Activated CD4-positive, alpha-beta T cell treated with anti-CD3 and anti-CD28 coated beads, Interleukin-2, amount 50 U/mL, for 48 hours (primary cell): ENCODE results near the gene HTR7.
"Not testable (repeated sequence)": the region's sequence is repeated elsewhere in the genome, so short reads cannot be mapped to it uniquely, and the experiment has no call there.

Experiments used
- DNase-seq, 2 experiments: peaks; one replicate each; pipeline ENCODE4 v3.0.0-alpha.2; 2020

HTR7 gene

DNA sequence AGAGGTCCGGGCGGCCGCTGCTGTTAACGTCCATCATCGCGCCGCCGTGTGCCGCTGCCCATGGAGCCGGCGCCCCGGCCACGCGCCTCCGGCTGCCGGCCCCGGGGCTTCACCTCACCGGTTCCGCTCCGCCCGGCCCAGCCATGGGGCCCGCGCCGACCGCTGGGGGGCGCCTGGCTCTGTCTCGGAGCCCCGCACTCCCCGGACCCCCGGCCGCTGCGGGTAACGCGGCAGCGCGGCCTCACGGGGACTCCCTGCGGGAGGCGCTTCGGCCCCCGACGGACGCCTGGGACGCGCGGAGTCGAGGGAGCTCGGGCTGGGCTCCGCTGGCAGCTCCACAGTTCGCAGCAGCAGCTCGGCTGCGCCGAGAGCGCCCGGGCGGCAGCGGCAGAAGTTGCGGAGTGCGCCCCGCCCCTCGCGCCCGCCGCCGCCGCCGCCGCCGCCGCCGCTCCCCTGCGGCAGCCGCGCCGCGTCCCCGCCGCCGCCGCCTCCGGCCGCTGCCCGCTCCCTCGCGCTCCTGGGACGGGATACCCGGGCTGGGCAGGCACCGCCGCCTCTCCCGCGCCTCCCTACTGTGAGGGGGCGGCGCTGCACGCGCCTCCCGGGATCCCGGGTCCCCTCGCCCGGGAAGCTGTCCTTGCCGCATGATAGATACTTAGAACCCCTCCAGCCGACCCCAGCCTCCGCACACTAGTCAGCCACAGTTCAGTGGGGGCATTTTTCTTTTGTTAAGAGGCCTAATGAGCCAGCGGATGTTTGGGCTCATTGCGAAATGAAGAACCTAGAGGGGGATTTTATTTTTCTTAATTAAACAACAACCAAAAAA lies at the start of gene HTR7:
Gene HTR7, minus strand, starts transcription at position 405 of the 826 bp plus-strand sequence. Its CDS starts 368 bp downstream, at position 37.
- peak; percentile 54 to 63 for DNase-seq

DNA sequence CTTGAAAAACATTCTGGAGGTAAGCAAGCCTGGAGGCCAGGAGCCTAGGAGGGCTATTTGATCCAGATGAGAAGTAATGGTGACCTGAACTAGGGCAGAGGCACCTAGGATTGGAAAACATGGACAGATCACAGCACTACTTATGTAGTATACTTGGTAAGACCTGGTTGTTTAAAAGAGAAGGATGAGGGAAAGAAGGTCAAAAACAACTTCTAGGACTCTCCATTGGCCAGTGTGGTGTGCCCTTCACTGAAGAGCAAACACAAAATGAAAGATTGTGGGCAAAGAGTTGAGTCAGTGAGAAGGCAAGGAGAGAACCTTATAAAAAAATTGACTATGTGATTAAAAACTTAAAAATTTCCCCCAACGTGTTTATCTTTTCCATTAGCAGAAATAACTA lies 48.8 kb upstream of the HTR7 start:
- DNase-seq = no peak

DNA sequence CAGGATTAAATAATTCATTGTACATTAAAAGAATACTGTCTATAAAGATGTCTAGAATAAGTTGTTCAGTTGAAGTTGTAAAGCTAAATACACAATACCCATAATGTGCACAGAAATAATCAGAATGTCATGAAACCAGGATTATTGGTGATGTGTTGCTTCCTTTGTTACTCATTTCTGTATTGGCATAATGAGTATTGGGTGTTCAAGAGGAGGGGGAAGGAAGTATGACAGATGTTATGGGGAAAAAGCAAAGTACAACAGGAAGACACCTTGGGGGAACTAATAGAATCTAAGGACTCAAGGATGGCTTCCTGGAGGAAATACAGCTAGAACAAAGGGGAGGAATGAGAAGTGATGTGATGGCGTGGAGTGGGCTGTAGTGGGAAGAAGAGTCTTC lies 48.1 kb upstream of the HTR7 start:
- no peak for DNase-seq

DNA sequence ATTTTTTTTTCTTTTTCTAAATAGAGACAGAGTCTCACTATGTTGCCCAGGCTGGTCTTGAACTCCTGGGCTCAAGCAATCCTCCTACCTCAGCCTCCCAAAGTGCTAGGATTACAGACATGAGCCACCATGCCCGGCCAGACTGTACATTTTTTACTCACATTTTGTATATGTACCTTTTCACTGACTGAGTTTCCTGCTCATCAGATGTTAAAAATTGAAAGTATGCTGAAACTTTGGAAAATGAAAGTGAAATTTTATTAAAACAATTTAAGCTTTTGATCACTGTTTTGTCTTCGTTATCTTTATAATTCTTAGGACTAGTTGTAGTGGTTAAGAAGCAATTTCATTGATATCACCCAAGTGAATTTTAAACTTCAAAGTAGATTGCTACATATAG lies 39.1 kb upstream of the HTR7 start:
- not testable (repeated sequence) for DNase-seq

DNA sequence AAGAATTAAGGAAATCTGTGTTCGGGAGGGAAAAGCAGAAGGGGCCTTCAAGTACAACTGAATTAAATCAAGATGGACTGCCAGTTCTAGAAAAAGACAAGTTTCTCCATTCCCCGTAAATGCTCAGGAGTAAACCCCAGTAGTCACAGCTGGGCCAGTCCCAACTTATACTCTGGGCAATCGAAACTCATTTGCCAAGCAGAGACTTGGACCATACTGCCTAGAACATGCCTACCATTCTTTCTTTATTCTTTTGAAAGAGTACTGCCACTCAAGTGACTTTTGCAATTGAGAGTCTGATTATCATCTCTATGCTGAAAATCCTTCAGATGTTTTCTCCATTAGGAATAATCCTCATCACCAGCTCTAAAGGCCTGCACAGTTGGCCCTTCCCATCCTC lies 35.4 kb upstream of the HTR7 start:
- DNase-seq = no peak

DNA sequence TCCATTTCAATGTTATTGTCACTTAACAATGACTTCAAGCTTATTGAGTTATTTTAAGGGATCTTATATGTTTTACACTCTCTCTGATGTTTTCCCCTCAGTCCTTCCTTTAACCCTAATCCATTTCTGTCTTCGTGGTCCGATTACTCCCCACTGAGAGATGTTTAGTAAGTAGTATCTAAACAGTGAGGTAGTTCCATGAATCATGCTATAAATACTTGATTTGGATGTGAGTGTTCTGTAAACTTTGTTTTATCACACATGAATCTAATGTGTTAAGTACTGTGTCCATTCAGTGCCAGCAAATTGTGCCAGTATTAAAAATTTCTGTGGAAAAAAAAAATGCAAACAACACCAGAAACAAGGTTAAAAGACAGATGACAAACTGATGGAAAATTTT lies 32.5 kb upstream of the HTR7 start:
- no peak for DNase-seq

DNA sequence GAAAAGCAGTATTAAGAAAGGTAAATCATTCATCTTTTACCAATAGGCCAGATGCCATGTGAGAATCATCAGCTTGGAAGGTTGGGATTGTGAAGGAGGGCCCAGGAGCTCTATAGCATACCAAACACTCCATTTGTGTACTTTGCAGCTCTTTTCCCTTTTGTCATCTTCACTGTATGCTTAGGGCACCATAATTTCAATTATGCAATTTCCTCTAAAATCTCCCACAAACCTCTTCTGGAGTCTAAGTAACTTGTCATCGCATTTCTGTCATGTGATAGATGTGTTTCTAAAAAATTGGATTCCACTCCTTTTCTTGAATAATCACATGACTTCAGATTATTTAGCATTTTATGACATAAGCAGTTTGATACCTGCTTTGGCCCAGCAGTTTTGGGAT lies 31.8 kb upstream of the HTR7 start:
- DNase-seq = no peak

DNA sequence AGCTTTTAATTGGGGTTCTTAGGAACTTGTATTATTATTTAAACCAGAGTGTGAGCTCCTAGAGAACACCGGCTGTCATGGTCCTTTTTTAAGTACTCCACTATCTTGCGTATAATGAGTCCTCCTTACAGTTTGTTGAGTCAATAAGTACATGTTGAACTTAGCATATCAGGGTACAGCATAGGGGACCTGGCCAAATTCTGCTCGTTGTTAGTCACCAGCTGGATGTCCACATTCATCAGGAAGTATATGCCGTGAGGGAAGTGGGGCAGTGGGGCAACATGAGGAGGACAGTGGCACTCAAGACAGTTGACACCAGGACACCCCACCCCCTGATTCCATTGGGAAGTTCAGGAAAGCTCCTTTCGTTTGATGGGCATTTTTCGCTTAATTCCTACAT lies 30.5 kb upstream of the HTR7 start:
- no peak for DNase-seq

DNA sequence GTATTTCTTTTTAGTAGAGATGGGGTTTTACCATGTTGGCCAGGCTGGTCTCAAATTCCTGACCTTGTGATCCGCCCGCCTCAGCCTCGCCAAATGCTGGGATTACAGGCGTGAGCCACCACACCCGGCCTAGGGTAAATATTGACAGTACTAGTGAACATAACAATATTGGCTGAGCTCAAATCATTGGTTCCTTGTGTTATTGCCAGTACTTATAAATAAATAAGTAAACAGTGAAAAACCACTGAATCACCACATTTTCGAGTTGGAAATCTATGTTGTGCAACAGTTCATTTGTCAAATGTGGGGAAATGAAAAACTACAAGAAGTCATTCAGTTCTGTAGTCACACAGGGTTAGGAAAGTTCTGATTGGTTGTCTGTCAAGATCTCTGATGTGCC lies 29.7 kb upstream of the HTR7 start:
- DNase-seq = no peak

DNA sequence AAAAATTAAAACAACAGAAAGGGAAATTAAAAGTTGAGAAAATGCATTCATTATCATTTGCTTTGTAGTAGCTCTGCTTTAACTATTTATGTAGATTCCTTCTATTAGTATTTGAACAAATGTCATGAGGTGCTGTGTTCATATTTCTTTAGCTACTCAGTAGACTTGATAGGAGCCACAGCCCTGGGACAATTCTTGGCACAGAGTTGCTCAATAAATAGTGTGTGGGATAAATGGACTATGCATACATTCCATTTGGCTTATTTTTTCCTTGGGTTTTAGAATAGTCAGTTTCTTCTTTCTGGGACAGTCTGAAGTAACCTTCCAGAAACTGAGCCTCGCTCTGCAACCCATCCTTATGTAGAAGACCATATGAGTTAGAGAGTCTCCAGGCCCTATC lies 27.3 kb upstream of the HTR7 start:
- no peak for DNase-seq

DNA sequence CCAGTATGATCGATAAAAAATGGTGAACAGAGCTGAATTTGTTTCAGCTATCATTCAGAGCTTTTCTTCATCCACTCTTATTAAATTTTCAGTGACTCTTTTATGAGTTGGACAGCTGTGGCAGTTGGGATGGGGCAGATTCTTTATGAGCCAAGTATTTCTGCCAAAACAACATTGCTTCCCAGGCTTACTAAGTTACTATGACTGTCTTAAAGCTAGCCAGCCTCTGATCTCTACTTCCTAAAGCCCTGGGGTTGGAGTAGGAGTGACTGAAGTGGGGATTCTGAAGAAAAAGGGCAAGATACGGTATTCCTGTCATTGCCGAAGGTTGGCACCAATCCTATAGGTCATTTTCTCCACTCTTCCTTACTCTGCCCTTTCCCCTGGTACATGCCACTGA lies 26.6 kb upstream of the HTR7 start:
- DNase-seq = no peak

DNA sequence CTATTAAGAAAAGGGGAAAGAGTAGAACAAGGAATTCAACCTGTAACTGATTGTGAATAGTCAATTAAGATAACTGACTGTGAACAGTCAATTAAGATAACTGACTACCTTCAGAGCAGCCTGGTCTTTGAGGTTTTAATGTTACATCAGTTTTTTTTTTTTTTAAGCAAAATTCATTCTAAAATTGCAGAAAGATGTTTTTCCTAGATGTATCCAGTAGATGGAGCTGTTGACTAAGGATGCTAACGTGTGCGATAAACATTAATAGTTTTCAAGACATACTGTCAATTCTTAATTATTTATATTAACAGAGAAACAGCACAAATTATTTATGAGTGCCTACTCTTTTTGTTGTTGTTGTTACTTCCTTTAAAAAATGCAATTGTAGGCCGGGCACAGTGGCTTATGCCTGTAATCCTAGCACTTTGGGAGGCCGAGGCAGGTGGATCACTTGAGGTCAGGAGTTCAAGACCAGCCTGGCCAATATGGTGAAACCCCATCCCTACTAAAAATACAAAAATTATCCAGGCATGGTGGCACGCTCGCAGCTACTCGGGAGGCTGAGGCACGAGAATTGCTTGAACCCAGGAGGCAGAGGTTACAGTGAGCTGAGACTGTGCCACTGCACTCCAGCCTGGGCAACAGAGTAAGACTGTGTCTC lies 22.4 kb upstream of the HTR7 start:
- DNase-seq = not testable (repeated sequence)

DNA sequence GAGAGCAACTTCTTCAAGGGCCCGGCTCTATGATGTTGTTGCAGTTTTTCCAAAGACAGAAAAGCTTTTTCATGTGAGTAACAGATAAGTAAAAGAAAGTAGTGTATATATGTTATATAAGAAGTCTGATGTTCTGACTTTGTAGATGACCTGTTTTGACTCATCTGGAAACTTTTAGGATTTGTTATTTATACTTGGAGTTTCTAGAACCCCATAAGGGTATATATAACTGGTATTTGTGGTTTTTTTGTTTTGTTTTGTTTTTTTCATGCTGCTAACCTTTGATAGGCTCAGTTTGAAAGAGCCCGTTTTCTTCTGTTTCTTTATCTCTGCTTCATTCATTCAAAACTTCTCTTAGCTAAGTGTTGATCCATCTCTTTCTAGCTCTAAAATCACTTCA lies 21.2 kb upstream of the HTR7 start:
- no peak for DNase-seq

DNA sequence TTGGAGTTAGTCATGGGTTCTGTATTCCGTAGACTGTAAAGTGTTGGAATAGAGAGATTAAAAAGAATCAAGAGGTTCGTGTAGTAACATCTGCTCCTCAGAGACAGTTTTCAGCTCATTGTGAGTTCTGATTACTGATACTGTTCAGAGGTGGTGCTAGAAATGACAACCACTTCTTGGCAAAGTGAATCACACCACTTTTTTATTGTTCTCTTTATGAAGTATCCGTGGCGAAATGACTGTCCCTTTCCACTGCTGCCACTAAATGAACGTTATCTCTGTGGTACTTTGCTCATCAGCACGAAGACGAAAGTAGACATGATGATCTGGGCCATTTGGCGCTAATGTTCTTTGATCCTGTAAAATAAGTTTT lies 14.8 kb upstream of the HTR7 start:
- DNase-seq = peak; percentile 20 to 42

DNA sequence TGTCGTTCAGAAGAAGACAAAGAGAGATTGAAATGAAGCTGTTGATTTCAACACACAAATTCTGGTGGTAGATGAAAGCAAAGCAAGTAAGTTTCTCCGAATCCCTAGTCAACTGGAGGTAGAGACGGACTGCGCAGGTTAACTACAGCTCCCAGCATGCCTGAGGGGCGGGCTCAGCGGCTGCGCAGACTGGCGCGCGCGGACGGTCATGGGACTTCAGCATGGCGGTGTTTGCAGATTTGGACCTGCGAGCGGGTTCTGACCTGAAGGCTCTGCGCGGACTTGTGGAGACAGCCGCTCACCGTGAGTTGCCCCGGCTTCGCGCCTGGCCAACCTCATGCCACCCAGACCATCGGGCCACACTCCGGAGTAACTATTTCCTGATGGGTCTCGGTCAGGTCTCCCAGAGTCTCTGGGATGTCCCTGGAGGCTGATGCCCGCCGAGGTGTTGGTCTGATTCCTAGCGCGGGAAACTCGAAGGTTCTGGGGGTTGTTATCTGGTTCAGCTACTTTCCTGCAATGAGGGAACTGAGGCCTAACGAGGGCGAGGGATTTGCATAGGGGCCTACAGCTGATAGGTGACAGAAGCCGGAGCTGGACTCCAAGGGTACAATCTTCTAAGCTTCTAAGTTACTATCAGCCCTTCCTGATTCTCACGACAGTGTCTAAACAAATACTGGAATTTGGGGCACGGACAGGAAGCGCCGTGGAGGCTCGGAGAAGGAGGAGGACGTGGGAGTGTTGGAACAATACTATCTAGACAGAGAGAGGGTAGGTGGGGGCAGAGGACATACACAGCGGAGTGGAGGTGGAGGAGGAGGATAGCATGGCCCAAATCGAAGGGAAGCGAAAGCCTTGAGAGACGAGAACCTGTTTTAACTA lies 14.2 kb upstream of the HTR7 start, which contains the start of gene RPP30:
Gene RPP30, plus strand, starts transcription at position 209 of the 882 bp plus-strand sequence. Its CDS starts 13 bp downstream, at position 222.
- peak; percentile 87 to 89 for DNase-seq

DNA sequence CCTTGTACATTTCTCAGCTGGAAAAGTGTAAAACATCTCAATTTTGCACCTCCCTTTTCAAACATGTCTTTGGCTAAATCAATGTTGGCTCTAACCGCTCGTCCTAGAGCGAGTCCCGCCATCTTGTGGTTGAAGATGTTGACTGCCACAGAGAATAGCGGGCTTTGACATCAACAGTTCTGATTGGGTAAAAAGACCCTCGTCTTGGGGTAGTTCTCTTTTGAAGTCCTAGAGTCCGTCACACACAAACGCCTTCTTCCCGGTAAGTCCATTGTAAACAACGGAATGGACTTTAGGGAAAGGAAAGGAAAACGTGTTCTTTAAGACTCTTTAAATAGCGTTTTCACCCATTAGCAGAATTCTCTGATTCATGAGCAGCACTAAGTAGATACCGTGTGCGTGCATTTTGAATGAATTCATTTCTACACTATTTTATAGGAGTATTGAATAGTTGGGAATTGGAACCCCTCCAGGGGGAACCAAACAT lies 13.5 kb upstream of the HTR7 start:
- DNase-seq = peak; percentile 33 to 49

DNA sequence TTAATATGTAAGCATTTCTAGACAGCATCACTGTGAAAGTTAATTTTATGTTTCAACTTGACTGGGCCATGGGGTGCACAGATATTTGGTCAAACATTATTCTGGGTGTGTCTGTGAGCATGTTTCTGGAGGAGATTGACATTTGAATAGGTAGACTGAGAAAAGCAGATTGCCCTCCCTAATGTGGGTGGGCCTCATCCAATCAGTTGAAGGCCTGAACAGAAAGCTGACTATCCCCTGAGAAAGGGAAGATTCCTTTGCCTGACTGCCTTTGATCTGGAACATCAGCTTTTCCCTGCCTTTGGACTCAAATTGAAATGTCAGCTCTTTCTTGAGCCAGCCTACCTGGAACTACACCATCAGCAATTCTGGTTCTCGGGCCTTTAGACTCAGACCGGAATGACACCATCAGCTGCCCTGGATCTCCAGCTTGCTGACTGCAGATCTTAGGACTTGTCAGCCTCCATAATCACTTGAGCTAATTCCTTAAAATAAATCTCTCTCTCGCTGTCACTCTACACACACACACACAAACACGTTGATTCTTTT lies 8.3 kb upstream of the HTR7 start:
- no peak for DNase-seq

DNA sequence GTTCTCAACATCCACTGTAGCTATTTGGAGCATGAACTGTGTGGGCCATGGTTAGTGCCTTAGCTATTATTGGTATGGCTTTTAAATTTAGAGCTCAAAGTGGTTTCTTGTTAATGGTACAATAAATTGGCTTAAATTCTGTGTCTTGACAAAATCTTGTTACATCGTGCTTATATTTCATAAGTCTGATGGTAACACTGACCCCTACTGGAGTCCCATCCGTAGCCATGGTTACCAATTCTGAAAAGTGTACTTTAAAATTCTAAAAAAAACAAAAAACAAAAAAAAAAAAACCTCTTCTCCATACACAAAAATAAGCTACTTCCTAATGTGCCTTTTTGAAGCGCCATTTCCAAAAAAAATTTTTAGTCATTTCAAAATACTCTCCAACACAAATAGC lies 7.6 kb upstream of the HTR7 start:
- DNase-seq = no peak

DNA sequence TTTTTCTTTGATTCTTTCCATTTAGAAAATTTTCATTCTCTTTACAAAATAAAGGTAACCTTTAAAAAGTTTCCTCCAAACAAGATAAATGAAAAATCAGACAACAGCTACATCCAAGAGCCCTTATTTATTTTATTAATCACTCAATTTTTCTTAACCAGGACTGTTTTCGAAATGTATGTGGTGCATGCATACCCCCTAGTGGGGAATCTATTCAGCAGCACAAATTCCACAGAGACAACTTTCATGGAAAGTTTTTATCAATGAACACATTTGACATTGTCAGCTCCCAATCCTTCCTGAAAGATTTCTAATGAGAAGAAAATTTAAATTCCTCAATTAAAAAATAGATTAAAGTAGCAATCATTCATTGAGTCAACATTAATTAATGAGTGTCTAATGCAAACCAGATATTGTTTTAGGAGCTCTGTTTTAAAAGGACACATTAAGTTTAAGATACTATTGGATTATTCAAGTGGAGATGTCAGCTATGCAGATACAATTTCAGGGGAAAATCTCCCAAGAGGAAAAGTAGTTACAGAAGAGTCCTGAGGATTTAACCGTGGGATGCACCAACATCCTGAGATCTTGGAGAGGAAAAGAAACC lies 5.2 kb upstream of the HTR7 start:
- no peak for DNase-seq

DNA sequence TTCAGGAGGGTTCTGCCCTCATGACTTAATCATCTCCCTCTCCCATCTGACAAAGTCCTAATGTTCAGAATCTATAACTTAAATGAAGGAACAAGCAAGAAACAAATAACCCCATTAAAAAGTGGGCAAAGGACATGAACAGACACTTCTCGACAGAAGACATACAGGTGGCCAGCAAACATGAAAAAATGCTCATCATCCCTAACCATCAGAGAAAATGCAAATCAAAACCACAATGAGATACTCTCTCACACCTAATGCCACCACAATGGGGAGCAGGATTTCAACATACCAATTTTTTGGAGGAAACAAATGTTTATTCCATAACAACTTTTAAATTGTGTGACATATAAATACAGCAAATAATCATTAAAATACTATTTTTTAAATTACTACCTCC lies 3.0 kb upstream of the HTR7 start:
- DNase-seq = no peak

DNA sequence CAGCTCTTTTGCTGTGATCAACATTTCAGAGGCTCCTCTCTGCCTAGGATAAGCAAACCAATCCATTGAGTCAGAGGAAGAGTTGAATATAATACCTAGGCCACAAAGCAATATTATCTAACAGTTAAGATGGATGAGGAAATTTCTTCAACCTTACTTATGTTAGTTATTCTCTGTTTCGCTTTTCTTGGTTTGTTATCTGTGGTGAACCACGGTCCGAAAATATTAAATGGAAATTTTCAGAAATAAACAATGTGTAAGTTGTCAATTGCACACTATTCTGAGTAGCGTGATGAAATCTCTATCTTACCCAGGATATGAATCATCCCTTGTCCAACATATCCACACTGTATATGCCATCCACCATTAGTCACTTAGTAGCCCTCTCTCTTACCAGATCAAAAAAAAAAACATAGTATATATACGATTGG lies 1.5 kb upstream of the HTR7 start:
- no peak for DNase-seq

DNA sequence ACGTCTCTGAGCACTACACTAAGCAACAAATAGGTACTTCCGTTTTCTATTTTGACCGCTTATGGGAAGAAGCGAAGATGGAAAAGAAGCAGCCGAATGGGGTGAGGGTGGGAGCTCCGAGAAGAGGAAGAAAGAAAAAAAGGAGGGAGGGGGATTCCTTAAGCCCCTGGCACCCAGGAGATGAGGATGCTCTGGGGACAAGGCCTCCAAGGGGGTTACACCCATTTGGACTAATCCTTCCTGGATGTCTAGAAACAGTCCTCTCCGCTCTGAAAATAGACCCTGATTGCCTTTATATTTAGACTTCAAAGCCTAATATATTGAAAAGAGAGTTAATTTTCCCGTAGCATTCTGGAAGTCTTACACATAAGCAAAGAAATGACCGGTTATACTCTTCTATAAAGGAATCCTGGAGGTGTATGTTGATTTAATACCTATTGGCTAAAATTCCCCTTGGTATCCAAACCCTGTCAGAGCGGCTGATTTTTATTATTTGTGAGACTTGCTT lies 676 bp upstream of the HTR7 start:
- DNase-seq = no peak
